ENCODE results near the gene EFHC2.

DNA sequence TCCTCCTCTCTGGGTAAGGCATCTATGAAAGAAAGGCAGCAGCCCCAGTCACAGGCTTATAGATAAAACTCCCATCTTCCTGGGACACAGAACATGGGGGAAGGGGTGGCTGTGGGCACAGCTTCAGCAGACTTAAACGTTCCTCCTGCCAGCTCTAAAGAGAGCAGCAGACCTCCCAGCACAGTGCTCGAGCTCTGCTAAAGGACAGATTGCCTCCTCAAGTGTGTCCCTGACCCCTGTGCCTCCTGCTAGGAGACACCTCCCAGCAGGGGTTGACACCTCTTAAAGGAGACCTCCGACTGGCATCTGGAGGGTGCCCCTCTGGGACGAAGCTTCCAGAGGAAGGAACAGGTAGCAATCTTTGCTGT, 89.9 kb downstream of the EFHC2 start:
- TF ChIP-seq, protein P1, sequence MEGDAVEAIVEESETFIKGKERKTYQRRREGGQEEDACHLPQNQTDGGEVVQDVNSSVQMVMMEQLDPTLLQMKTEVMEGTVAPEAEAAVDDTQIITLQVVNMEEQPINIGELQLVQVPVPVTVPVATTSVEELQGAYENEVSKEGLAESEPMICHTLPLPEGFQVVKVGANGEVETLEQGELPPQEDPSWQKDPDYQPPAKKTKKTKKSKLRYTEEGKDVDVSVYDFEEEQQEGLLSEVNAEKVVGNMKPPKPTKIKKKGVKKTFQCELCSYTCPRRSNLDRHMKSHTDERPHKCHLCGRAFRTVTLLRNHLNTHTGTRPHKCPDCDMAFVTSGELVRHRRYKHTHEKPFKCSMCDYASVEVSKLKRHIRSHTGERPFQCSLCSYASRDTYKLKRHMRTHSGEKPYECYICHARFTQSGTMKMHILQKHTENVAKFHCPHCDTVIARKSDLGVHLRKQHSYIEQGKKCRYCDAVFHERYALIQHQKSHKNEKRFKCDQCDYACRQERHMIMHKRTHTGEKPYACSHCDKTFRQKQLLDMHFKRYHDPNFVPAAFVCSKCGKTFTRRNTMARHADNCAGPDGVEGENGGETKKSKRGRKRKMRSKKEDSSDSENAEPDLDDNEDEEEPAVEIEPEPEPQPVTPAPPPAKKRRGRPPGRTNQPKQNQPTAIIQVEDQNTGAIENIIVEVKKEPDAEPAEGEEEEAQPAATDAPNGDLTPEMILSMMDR (IDR thresholded peaks at IDR 0.05): no peak
- TF ChIP-seq POLR2A (IDR thresholded peaks at IDR 0.05) (no peak), EP300 (IDR thresholded peaks at IDR 0.05) (no peak), POLR2AphosphoS5 (IDR thresholded peaks at IDR 0.05) (no peak)

Data from suprapubic skin (tissue), 4 donors.